A172 (cell line): Measurements from ENCODE around the gene SIRT4. TPM values are rescaled to one million over a fixed set of nuclear protein-coding genes. Genes with fewer than 3 reads are reported as not detected.
"Not testable (repeated sequence)": the region's sequence is repeated elsewhere in the genome, so short reads cannot be mapped to it uniquely, and the experiment has no call there.

ENCODE experiments used
- DNase-seq: peaks from one replicate; pipeline ENCODE4 v3.0.0-alpha.2; 2015; ENCODE audit warnings: low spot score
- total RNA-seq: library from RNA; depleted of rRNA; stranded (reverse); fragments of >200 nt; shearing (Covaris generic); gene quantifications from 2 replicates; pipeline ENCODE4 v1.2.3, GENCODE V29; 2014; rRNA removed

SIRT4 gene
- total RNA-seq: 1.3 and 1.4 TPM in 2 replicates

GRCh38 chr12:120301962-120302815, at the start of gene SIRT4:
Gene SIRT4, plus strand, starts transcription at chr12:120302321. Its CDS starts 1,241 bp downstream, at chr12:120303562.
- peak; percentile 91 for DNase-seq

- DNase-seq: not testable (repeated sequence)
These were observed 48.8 kb upstream of the SIRT4 start for GRCh38 chr12:120253313-120253712.

- DNase-seq: no peak
These were observed 47.3 kb upstream of the SIRT4 start for GRCh38 chr12:120254809-120255208.

GRCh38 chr12:120257041-120257821, 44.9 kb upstream of the SIRT4 start:
- DNase-seq: peak; percentile 87

GRCh38 chr12:120258323-120258896, 43.7 kb upstream of the SIRT4 start:
- DNase-seq: no peak

- DNase-seq: no peak
These were observed 42.5 kb upstream of the SIRT4 start for GRCh38 chr12:120259418-120260202.

GRCh38 chr12:120260607-120261006, 41.5 kb upstream of the SIRT4 start:
- DNase-seq: no peak

GRCh38 chr12:120261951-120262851, 39.9 kb upstream of the SIRT4 start:
- peak; percentile 96 for DNase-seq

- peak; percentile 39 for DNase-seq
These were observed 39.0 kb upstream of the SIRT4 start for GRCh38 chr12:120262852-120263747.

- no peak for DNase-seq
These were observed 38.4 kb upstream of the SIRT4 start for GRCh38 chr12:120263748-120264085.

- peak; percentile 30 for DNase-seq
These were observed 37.8 kb upstream of the SIRT4 start for GRCh38 chr12:120264086-120264903.

GRCh38 chr12:120264904-120265472, 37.1 kb upstream of the SIRT4 start:
- no peak for DNase-seq

GRCh38 chr12:120265473-120266179, 36.5 kb upstream of the SIRT4 start, which contains the start of gene PXN:
Gene PXN, minus strand, starts transcription at chr12:120265730. Its CDS starts 101 bp downstream, at chr12:120265629.
- peak; percentile 67 for DNase-seq

GRCh38 chr12:120266180-120266870, 35.8 kb upstream of the SIRT4 start:
- DNase-seq: no peak

GRCh38 chr12:120267736-120268135, 34.4 kb upstream of the SIRT4 start:
- no peak for DNase-seq

- DNase-seq: no peak
These were observed 25.4 kb upstream of the SIRT4 start for GRCh38 chr12:120276734-120277133.
